HG03139 (cell line): ENCODE data around the gene PTPRK.

Experiments
- ATAC-seq: cut with Tn5 transposase; IDR thresholded peaks from one replicate; pipeline ENCODE4 v1.9.1; 2021; ENCODE audit not compliant: unreplicated experiment

Gene PTPRK

GRCh38 chr6:128520436-128521281, at the start of gene PTPRK:
Gene PTPRK (minus strand): TSS chr6:128520599. CDS start chr6:128520358, 241 bp downstream.
- peak; percentile 90 for ATAC-seq

DNA sequence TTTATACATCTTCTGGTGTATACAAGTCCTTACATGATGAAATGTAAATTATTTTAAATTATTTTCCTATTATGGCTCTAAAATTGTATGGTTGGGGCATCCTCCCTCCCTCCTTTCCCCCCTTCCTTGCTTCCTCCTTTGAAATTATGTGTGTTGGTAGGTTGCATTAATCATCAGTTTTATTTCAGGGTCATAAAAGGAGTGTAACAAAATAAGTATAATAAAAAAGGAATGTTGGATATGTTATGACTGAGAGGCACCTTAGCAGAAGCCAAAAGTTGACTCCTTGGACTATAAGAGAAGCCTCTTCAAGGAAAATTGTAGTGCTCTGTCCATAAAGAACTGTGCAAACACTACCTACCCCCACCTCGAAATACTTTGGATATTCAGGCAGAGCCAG, 46.6 kb upstream of the PTPRK start:
- no peak for ATAC-seq

GRCh38 chr6:128560966-128561365, 40.6 kb upstream of the PTPRK start:
- no peak for ATAC-seq

DNA sequence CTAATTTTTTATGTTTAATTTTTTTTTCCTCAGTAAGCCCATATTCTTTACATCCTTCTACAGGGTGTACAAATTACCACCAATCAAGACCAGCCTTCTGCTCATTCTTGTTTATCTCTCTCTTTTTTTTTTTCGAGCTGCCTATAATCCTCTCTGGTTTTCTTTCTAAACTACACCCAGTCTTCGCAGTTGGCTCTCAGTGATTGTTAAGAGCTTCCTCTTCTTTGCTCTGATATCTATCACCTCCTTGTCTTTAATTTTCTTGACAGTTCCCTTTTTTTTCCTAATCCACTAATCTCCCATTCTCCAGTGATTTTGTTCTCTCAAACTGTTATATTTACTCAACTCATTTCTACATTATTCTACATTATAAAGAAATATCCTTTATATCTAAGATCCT, 38.5 kb upstream of the PTPRK start:
- ATAC-seq: no peak

DNA sequence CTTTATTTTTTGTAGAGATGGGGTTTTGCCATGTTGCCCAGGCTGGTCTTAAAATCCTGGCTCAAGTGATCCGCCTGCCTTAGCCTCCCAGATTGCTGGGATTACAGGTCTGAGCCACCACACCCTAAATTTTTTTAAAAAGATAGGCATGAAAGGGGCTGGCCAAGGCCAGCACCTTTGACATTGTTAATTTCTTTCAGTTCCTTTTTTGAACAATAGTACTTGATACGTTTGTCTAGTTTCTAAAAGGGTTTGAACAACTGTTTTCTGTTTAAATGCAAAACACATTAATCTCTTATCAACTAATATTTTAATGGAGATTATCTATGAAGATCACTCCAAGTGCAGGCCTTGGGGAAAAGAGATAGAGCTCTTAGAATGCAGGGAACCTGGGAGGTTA, 37.6 kb upstream of the PTPRK start:
- no peak for ATAC-seq

- no peak for ATAC-seq
These were observed 36.7 kb upstream of the PTPRK start for GRCh38 chr6:128557081-128557480.

DNA sequence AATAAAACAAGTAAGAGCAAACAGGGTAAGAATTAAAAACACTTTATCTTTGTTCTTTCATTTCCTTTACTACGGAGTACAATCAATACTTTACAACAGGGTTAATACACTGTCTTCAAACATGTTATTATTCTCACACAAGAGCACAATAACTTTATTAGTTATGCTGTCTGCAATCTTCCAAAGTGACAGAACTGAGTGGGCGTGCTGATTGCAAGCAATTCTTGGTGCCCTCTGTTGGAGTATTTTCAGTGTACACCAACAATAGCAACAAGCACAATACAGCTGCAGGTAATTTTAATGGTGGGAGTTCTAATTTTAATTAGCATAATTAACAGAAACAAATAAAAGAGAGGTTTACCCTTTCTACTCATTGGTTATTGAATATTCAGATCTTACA, 33.9 kb upstream of the PTPRK start:
- no peak for ATAC-seq

DNA sequence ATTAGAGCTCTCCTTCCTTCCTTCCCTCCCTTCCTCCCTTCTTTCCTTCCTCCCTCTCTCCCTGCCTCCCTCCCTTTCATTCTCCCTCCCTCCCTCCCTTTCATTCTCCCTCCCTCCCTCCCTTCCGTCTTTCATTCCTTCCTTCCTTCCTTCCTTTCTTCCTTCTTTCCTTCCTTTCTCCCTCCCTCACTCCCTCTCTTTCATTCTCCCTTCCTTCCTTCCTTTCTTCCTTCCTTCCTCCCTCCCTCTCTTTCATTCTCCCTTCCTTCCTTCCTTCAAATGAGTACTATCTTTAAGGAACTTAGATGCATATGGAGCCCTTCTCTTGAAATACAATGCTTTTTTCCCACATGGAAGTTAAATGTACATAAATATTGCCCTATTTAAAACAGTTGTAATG, 20.9 kb upstream of the PTPRK start:
- ATAC-seq: no peak

DNA sequence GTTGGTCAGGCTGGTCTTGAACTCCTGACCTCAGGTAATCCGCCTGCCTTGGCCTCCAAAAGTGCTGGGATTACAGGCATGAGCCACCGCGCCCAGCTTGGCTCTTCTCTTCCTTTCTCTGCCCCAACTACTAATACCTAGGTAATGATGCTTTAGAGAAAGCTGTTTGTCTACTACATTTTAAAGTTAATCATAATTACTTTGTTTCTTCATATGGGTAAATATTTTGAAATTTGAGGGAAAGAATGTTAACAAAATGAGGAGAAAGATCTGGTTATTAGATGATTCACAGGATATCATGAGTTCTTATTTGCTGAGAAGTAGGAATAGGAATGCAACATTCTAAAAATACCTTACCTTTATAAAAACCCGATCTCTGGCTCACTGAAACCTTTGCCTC, 18.4 kb upstream of the PTPRK start:
- no peak for ATAC-seq

GRCh38 chr6:128532827-128533226, 12.4 kb upstream of the PTPRK start:
- no peak for ATAC-seq

DNA sequence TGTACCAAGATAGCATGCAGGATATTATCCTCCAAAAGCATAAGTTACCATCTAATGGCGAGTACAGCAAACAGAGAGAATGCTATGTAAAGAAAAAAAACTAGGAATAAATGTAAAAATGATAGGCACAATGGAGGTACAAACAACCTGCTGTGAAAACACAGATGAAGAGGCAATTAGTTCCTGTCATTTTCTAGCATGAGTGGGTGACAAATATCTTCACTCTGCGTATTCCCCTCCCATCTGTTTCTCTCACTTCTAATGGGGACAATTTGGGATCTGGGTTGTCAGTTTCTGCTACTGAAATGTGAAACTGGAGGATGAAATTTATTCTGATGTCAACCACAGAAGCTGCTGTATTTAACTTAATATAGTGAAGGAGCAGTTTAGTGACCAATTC, 11.7 kb upstream of the PTPRK start:
- no peak for ATAC-seq

DNA sequence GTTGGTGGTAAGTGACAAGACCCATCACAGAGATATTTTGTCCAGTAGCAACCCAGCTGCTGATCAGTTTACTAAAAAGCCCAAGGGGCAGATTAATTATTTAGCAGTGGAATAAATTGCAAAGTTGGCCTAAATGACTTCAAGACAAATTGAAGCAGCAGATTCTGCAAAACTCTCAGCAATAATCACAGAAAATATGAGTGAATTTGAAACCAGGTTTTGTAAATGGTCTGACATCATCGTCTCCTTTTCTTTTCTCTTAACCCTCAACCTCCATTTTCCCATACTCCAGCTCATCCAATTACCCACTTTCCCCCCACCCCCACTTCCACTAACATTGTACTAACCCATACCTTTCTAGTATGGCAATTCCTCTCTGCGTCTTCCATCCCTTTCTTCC, 11.3 kb upstream of the PTPRK start:
- no peak for ATAC-seq

- no peak for ATAC-seq
These were observed 7.8 kb upstream of the PTPRK start for GRCh38 chr6:128528241-128528640.

- no peak for ATAC-seq
These were observed 7.0 kb upstream of the PTPRK start for GRCh38 chr6:128527375-128527774.

GRCh38 chr6:128526152-128526914, 5.9 kb upstream of the PTPRK start:
- no peak for ATAC-seq

GRCh38 chr6:128525406-128525805, 5.0 kb upstream of the PTPRK start:
- ATAC-seq: no peak

DNA sequence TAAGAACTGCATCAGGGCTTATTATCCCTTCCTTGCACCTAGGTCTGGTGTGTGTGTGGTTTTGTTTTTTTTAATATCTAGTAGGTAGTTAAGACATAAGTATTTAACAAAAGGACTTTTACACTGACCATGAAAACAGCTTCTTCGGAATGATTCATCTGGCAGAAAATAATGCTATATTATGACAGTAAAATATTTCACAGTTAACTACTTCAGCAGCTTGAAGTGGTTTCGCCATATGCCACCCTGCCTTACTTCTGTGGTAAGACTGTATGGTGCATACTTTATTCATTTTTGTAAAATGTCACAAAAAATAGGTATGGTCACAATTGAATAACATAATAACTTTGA, 858 bp upstream of the PTPRK start:
- ATAC-seq: no peak

GRCh38 chr6:128519931-128520435, 416 bp downstream of the PTPRK start:
- peak; percentile 11 for ATAC-seq

- ATAC-seq: peak; percentile 26
These were observed 1.1 kb downstream of the PTPRK start for GRCh38 chr6:128519132-128519930.

- ATAC-seq: no peak
These were observed 1.8 kb downstream of the PTPRK start for GRCh38 chr6:128518434-128519131.

- ATAC-seq: no peak
These were observed 3.3 kb downstream of the PTPRK start for GRCh38 chr6:128517124-128517523.
